Measurements from ENCODE around the gene LIPC.

The LIPC gene

GRCh38 chr15:58611731-58612676 lies 180.2 kb downstream of the LIPC start:
- TF ChIP-seq CTCF (IDR thresholded peaks at IDR 0.05; ENCODE audit: control extremely low read depth, extremely low read depth, low read depth, missing control alignments): no peak
- ChIA-PET CTCF (interaction anchor here (0.9 kb wide), 1 partner anchor 23 kb away, joined by 3 read pairs; no protein-coding TSS in a partner anchor), POLR2A (no interaction called here)
- no peak for DNase-seq (ENCODE audit: extremely low spot score)

- no peak for DNase-seq (ENCODE audit: extremely low spot score)
- ChIA-PET POLR2A (no interaction called here), CTCF (no interaction called here)
- TF ChIP-seq CTCF (IDR thresholded peaks at IDR 0.05; ENCODE audit: control extremely low read depth, extremely low read depth, low read depth, missing control alignments): no peak
Observed at GRCh38 chr15:58616171-58616570, 184.4 kb downstream of the LIPC start.
